Uterus (tissue), 4 donors: ENCODE measurements around the gene CKMT2. TPM values are rescaled to one million over a fixed set of nuclear protein-coding genes. Genes with fewer than 3 reads are reported as not detected.

ENCODE experiments used
- DNase-seq, 2 donors: peaks; one replicate each; pipeline ENCODE4 v3.0.0-alpha.2; 2019 to 2020
- H3K27ac ChIP-seq, 2 donors: fragments of 200-600 bp; sonication (generic); 1 replicate in 1 of 2; 2 replicates in 1 of 2; pipeline ENCODE4 v1.5.1; 2016 to 2018
- H3K27me3 ChIP-seq, 2 donors: fragments of 200-600 bp; sonication (generic); one replicate each; pipeline ENCODE4 v1.5.1; 2018 to 2019; ENCODE audit warnings: control low read depth in 1 of 2
- H3K36me3 ChIP-seq, 2 donors: fragments of 200-600 bp; sonication (generic); one replicate each; pipeline ENCODE4 v1.5.1; 2019; ENCODE audit warnings: control low read depth in 1 of 2
- H3K4me1 ChIP-seq, 2 donors: fragments of 200-600 bp; sonication (generic); one replicate each; pipeline ENCODE4 v1.5.1; 2018 to 2019; ENCODE audit warnings: control low read depth in 1 of 2
- H3K4me3 ChIP-seq, 2 donors: fragments of 200-600 bp; sonication (generic); 1 replicate in 1 of 2; 2 replicates in 1 of 2; pipeline ENCODE4 v1.5.1; 2018 to 2019; ENCODE audit warnings: mild to moderate bottlenecking in 1 of 2
- H3K9me3 ChIP-seq, 2 donors: fragments of 200-600 bp; sonication (generic); one replicate each; pipeline ENCODE4 v1.5.1; 2019; ENCODE audit warnings: control low read depth in 1 of 2
- CTCF ChIP-seq, 4 experiments: fragments of 200-600 bp in 2 of 4; fragments of 450-650 bp in 2 of 4; sonication (generic) in 2 of 4; IDR thresholded peaks; one replicate each; pipeline ENCODE4 v1.5.1; 2016 to 2019; ENCODE audit warnings: antibody characterized with exemption in 4 of 4, mild to moderate bottlenecking in 2 of 4, moderate library complexity in 1 of 4
- POLR2A ChIP-seq, 2 donors: fragments of 450-650 bp; IDR thresholded peaks; one replicate each; pipeline ENCODE4 v1.6.1; 2016; ENCODE audit warnings: antibody characterized with exemption in 2 of 2, mild to moderate bottlenecking in 1 of 2, moderate library complexity in 1 of 2
- intact Hi-C: fragments of 100-400 bp; cut with DNase I; formaldehyde crosslinking; loops from one replicate; pipeline ENCODE4 v1.15.1; 2023; ENCODE audit warnings: low total_unique reads
- total RNA-seq, 4 donors: library from RNA; depleted of rRNA in 3 of 4; stranded (reverse); fragments of >200 nt in 3 of 4; gene quantifications; one replicate each; pipeline versions ENCODE4 v1.1.0 to v1.2.4, GENCODE V29; 2014 to 2023
- donor health status: DM: yes; HTN: yes; CAD: no.

CKMT2 gene
- total RNA-seq, 4 donors from 2014 or later, result 3.5 to 20.5 (median 9.8) TPM

GRCh38 chr5:81301271-81302015 lies 68.3 kb downstream of the CKMT2 start, which contains the start of gene ZCCHC9:
Gene ZCCHC9 (plus strand): TSS chr5:81301587. CDS start chr5:81304758, 3,171 bp downstream.
- intact Hi-C loops, result no loop called here
- Histone ChIP-seq H3K9me3 (no peaks in the 10 kb centered on the region), H3K27me3 (no peaks in the 10 kb centered on the region), H3K27ac (peak within 1 kb of the TSS; percentile 90 to 92), H3K4me1 (no peaks in the 10 kb centered on the region), H3K4me3 (peak within 1 kb of the TSS; percentile 87 to 92), H3K36me3 (no peaks in the 10 kb centered on the region)
- TF ChIP-seq POLR2A (IDR thresholded peaks at IDR 0.05) (peak; percentile 73 to 83), CTCF (IDR thresholded peaks at IDR 0.05) (peak; percentile 22 to 61 (median 30))
- peak; percentile 91 to 92 for DNase-seq

GRCh38 chr5:81302596-81302995 lies 69.5 kb downstream of the CKMT2 start:
- H3K9me3 ChIP-seq, result no peaks in the 10 kb centered on the region
- no peaks in the 10 kb centered on the region for H3K4me1 ChIP-seq
- no peak overlapping the region for H3K27ac ChIP-seq
- intact Hi-C loops, result no loop called here
- no peaks in the 10 kb centered on the region for H3K27me3 ChIP-seq
- H3K4me3 ChIP-seq, result peak overlapping the region; percentile 87 to 92
- H3K36me3 ChIP-seq, result no peaks in the 10 kb centered on the region
- no peak for TF ChIP-seq POLR2A (IDR thresholded peaks at IDR 0.05)
- TF ChIP-seq CTCF (IDR thresholded peaks at IDR 0.05), result no peak
- DNase-seq, result no peak

- H3K36me3 ChIP-seq, result no peaks in the 10 kb centered on the region
- no peak for TF ChIP-seq POLR2A (IDR thresholded peaks at IDR 0.05)
- TF ChIP-seq CTCF (IDR thresholded peaks at IDR 0.05), result no peak
- H3K9me3 ChIP-seq, result no peaks in the 10 kb centered on the region
- H3K27me3 ChIP-seq, result no peaks in the 10 kb centered on the region
- DNase-seq, result no peak
- H3K4me3 ChIP-seq, result no peak overlapping the region
- intact Hi-C loops, result no loop called here
- no peaks in the 10 kb centered on the region for H3K4me1 ChIP-seq
- H3K27ac ChIP-seq, result no peak overlapping the region
Observed at GRCh38 chr5:81303563-81303962, 70.4 kb downstream of the CKMT2 start.

GRCh38 chr5:81305785-81306184 lies 72.7 kb downstream of the CKMT2 start:
- no peak for TF ChIP-seq CTCF (IDR thresholded peaks at IDR 0.05)
- TF ChIP-seq POLR2A (IDR thresholded peaks at IDR 0.05), result no peak
- H3K36me3 ChIP-seq, result no peaks in the 10 kb centered on the region
- H3K4me1 ChIP-seq, result no peaks in the 10 kb centered on the region
- no peaks in the 10 kb centered on the region for H3K27me3 ChIP-seq
- intact Hi-C loops, result no loop called here
- no peaks in the 10 kb centered on the region for H3K9me3 ChIP-seq
- no peak for DNase-seq
- H3K4me3 ChIP-seq, result no peak overlapping the region
- no peak overlapping the region for H3K27ac ChIP-seq

- H3K27me3 ChIP-seq, result no peaks in the 10 kb centered on the region
- H3K4me1 ChIP-seq, result no peaks in the 10 kb centered on the region
- DNase-seq, result no peak
- no peaks in the 10 kb centered on the region for H3K36me3 ChIP-seq
- TF ChIP-seq CTCF (IDR thresholded peaks at IDR 0.05) (no peak), POLR2A (IDR thresholded peaks at IDR 0.05) (no peak)
- H3K27ac ChIP-seq, result no peak overlapping the region
- no peak overlapping the region for H3K4me3 ChIP-seq
- H3K9me3 ChIP-seq, result no peaks in the 10 kb centered on the region
- intact Hi-C loops, result no loop called here
Observed at GRCh38 chr5:81308836-81309235, 75.7 kb downstream of the CKMT2 start.
